ENCODE data around the gene MICB. TPM values are rescaled to one million over a fixed set of nuclear protein-coding genes. Genes with fewer than 3 reads are reported as not detected.
"Not testable (repeated sequence)": the region's sequence is repeated elsewhere in the genome, so short reads cannot be mapped to it uniquely, and the experiment has no call there.

Gene MICB
- total and polyA plus RNA-seq, 2 of the 8 experiments (the other 6 are each of a cell fraction or from before 2014, with no cell fraction given), result 16.2 to 25.3 TPM

GRCh38 chr6:31499648-31500047, 1.7 kb downstream of the MICB start:
- ChIA-PET CTCF (ENCODE audit: partially characterized antibody) (interaction anchor here (0.6 kb wide), 1 partner anchor 30 kb away, joined by 3 read pairs; no protein-coding TSS in a partner anchor), POLR2A (ENCODE audit: partially characterized antibody) (interaction anchor here (1.8 to 8.2 kb wide), 2 partner anchors 32 to 43 kb away, joined by 5 to 136 read pairs; partner anchors contain the start of genes ATP6V1G2, DDX39B and NFKBIL1)
- not testable (repeated sequence) for DNase-seq (ENCODE audit: low read depth in 1 of 2, low spot score in 2 of 2); H4K20me1 ChIP-seq (replicated peaks in 1 of 2; ENCODE audit: control insufficient read depth in 1 of 2, insufficient read depth in 2 of 2, low read length in 2 of 2); H3K27ac ChIP-seq (ENCODE audit: low read depth, low read length); H4K5ac ChIP-seq (ENCODE audit: insufficient read length, low read depth, low read length); H4K91ac ChIP-seq (replicated peaks; ENCODE audit: insufficient read length, low read length); H2AFZ ChIP-seq (ENCODE audit: low read length); H3K9ac ChIP-seq (replicated peaks in 1 of 4; ENCODE audit: extremely low read depth in 1 of 4, low read depth in 3 of 4, low read length in 3 of 4); H2BK20ac ChIP-seq (ENCODE audit: low read length); FAIRE-seq; H2BK5ac ChIP-seq (ENCODE audit: low read depth, low read length); H3K18ac ChIP-seq (ENCODE audit: extremely low read depth, low read length); H4K8ac ChIP-seq (ENCODE audit: extremely low read depth, insufficient read depth, low read length); H3K79me1 ChIP-seq (ENCODE audit: low read depth, low read length); H3K9me3 ChIP-seq (ENCODE audit: insufficient read depth in 2 of 2, low read depth in 1 of 2, low read length in 1 of 2); H3K56ac ChIP-seq (replicated peaks; ENCODE audit: insufficient read length, low read depth, low read length); H2BK15ac ChIP-seq (ENCODE audit: low read length); H3K36me3 ChIP-seq (ENCODE audit: control insufficient read depth in 2 of 4, insufficient read depth in 4 of 4, low read length in 3 of 4); H3K23ac ChIP-seq (ENCODE audit: insufficient read length); H3K14ac ChIP-seq (ENCODE audit: insufficient read length); H2BK120ac ChIP-seq (replicated peaks; ENCODE audit: low read depth, low read length); H3K23me2 ChIP-seq (ENCODE audit: low read depth, low read length); H2BK12ac ChIP-seq (ENCODE audit: low read depth, low read length); H3K4ac ChIP-seq (replicated peaks; ENCODE audit: insufficient read length, low read depth, low read length); H2AK5ac ChIP-seq (ENCODE audit: low read depth, low read length)
- Histone ChIP-seq H3K4me1 (replicated peaks in 1 of 4; ENCODE audit: control insufficient read depth in 3 of 4, insufficient read depth in 4 of 4, low read length in 3 of 4) (peaks cover 6 to 17% (median 9%) of the 10 kb centered on the region in 4 experiments), H3K4me3 (ENCODE audit: extremely low read depth in 1 of 4, insufficient read depth in 2 of 4, low read depth in 3 of 4, low read length in 4 of 4) (peak overlapping the region in 2 of 4 experiments; percentile 49 to 75; a peak in 4 of 8 replicates), H3K27me3 (replicated peaks in 1 of 4; ENCODE audit: control insufficient read depth in 3 of 4, extremely low read depth in 1 of 4, insufficient read depth in 3 of 4, low read length in 3 of 4) (peaks cover 0 to 15% (median 9%) of the 10 kb centered on the region in 4 experiments; a peak in 6 of 7 replicates), H3K79me2 (ENCODE audit: control insufficient read depth in 1 of 2, insufficient read depth in 2 of 2, low read length in 2 of 2) (peaks cover 0 to 37% of the 10 kb centered on the region in 2 experiments; a peak in 2 of 4 replicates), H3K4me2 (ENCODE audit: insufficient read depth in 1 of 2, low read depth in 2 of 2, low read length in 2 of 2) (peak overlapping the region in 1 of 2 experiments; percentile 83; a peak in 3 of 4 replicates)
- WGBS, 2 experiments (ENCODE audit: extremely low coverage in 1 of 2, insufficient coverage in 1 of 2, insufficient read length in 1 of 2, insufficient replicate concordance in 2 of 2, low coverage in 1 of 2, low lambda C conversion rate in 2 of 2, missing lambda C conversion rate in 1 of 2), result 83% methylated on average over 1 of the region's 2 CpGs; no CpG with 5 or more reads in 1 of the 2 experiments
